HG02642 (cell line): ENCODE data around the gene SYNDIG1L.

Source experiments
- ATAC-seq: cut with Tn5 transposase; IDR thresholded peaks from one replicate; pipeline ENCODE4 v1.9.1; 2021; ENCODE audit warnings: mild to moderate bottlenecking; ENCODE audit not compliant: unreplicated experiment, poor library complexity

SYNDIG1L gene

DNA sequence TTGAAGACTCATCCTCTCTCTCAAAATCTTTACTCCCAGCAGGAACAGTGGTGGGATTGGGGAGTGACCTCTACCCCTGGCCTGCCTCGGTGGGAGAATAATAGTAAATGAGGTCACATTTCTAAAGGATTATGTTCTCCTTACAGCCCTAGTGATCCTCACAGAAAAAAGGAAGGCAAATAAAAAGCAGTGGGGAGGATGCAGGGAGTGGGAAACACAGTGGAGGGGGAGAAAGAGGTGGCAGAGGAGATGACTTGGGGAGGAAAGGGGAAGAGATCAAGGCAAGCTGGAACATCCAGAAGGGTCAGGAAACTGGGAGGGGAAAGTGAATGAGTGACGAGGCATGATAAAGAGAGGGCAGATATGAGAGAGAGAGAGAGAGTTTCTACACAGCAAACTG, 8.3 kb upstream of the SYNDIG1L start:
- ATAC-seq, result no peak

DNA sequence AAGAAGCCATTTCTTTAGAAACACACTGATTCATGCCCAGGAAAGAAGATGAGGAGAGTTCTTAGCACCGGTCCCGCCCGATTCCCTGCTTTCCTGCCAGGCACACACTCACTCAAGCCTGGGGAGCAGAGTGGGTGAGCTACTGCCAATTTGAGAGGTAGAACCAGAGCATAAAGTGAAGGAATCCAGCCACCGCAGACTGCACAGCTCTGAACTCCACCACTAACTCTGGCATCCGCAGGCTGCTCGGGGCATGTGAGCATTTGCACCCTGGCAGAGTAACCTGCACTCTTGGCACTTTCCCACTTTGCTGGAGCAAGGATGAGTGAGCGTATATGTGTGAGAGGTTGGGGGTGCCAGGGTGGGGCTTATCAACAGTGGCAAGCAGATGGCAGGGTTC, 4.0 kb upstream of the SYNDIG1L start:
- no peak for ATAC-seq

DNA sequence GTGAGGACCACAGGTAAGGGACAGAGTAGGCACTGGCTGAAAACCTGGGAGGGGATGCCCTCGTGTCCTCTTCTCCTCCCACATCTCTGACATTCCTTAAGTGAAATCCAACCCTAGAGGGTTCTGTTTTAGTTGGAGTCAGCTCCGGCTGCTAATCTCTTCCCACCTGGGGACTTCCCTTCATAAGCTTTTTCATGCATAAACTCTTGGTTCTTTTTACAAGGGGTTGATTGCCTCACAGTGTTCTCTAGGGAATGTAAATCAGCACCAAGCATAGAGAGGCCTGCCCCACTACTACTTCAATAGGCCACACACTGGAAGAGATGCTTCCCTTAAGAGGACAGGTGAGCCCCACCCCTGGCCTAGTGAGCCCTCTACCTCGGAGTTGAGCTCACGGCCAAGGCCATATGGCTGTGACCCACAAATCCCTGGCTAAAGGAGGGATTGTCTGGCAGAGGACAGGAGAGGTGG, 3.2 kb upstream of the SYNDIG1L start:
- no peak for ATAC-seq

DNA sequence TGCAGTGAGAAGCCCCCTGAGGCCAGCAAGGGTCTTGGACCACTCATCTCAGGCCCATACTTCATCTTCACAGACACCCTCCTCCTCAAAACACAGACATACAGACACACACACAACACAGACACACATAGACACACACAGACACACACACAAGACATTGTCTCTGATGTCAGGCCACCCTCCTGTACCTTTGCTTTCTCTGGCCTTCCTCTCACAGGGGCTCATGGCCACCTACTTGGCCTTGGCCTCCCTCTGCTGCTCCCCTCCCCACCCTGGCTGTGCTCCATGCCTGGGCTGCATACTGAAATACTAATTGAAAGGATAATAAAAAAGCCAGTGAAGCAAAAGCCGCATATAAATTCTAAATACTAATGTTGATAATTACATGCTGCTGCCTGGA, 1.6 kb upstream of the SYNDIG1L start:
- no peak for ATAC-seq

DNA sequence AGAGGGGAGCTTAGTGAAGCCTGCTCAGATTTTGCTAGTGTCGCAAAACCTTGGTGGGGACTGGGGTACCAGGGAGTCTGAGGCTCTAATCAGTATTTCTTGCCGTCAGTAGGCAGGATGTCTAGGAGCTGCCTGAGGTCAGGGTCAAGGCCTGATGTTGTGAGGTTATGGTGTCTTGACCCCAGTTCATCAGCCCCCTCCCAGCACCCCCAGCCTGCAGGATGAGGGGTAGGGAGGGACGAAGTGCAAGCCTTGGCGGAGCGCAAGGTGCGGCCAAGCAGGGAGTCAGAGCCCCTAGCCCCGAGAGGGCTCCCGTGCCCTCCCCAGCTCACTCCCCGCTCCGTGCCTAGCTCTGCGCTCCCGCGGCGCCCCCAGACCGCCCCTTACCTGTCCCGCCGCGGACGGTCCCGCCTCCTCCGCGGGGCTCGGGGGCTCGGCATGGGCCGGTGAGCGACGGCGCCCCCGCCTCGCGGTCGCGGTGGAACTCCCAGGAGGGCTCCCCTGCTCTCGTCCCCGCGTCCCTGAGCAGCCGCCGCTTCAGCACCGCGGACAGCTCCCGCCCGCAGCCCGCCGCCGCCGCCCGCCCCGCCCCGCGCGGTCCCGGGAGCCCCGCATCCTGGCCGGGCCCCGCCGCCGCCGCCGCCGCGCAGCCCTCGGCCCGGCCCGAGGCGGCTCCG, 347 bp downstream of the SYNDIG1L start:
- ATAC-seq, result no peak

DNA sequence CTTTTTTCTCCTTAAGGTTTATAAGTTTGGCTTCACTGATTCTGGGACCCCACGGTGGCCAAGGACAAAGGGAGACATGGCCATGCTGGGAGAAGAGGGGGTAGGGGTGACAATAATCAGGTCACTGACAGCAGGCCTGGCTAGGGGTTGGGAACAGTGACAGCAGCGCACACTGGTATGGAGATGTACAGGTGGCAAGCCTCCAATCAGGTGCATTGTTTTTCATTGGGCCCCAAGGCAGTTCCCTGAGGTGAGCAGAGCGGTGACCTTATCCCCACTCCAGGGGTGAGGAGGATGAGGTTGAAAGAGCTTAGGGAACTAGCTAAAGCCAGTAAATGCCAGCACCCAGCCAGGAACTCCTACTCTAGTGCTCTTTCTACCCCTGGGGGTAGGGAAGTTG, 1.4 kb downstream of the SYNDIG1L start:
- no peak for ATAC-seq

DNA sequence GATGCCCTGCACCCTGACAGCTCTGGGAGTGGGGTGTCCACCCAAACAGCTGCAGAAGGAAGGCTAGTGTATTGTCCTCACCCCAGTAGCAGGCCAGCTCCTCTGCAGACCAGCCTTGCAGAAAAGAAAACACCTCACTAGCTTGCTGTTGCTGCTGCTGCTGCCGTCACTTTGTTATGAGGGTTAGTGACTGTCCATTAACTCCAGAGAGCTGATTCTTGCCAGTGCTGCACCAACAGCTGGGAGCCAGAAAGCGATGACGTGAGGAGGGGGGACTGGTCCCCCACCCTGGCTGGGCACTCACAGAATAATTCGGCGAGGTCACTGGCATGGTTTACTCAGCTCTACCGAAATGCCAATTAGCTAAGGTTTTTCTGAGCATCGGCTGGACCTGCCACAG, 2.8 kb downstream of the SYNDIG1L start:
- no peak for ATAC-seq

DNA sequence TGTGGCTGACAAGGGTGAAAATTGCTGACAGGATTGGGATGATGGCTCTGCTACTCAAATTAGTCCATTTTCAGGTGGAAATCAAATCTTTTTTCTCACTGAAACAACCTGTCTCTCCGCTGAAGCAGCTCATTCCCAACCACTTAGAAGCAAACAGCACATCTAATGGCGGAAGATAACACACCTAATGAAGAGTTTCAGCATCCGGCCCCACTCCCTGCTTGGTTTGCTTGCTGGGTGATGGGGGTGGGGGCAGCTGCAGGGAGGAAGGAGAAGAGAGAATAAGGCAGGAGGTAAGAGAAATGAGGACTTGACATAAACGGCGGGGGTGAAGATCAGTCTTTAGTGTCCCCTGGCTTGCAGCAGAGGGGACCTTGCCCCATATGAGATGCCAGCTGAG, 4.0 kb downstream of the SYNDIG1L start:
- ATAC-seq, result no peak

DNA sequence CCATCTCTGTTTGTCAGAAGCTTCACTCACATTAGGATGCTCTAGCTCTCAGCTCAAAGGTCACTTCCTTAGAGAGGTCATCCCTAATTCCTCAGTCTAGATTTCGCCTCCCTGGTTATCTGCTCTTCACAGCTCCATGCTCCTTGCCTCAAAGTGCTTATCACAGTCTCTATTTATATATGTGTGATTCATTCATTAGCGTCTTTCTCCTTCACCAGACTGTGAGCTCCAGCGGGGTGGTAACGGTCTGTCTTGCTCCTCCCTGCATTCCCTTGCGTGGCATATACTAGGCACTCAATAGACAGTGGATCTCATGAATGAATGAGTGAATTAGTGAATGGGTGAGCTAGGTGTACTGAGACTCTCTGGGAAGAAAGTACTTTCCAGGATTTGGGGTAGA, 6.9 kb downstream of the SYNDIG1L start:
- no peak for ATAC-seq

DNA sequence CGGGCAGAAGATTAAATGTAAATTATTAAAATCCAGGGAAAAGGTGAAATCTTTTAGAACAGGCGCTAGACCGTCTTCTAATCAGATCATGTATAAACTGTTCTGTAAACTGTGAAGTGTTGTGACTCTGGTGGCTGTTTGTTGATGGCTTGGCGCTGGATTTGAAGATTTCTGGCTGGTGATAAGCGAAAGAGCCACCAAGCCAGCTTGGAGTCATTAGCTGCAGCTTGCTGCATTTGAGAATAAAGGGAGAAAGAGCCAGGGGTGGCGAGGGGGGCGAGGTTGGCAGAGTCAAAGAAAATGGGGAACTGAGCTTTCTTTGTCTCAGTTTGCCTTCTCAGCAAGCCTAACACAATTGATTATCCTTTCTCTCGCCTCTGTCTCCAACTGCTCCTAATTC, 8.0 kb downstream of the SYNDIG1L start:
- no peak for ATAC-seq

DNA sequence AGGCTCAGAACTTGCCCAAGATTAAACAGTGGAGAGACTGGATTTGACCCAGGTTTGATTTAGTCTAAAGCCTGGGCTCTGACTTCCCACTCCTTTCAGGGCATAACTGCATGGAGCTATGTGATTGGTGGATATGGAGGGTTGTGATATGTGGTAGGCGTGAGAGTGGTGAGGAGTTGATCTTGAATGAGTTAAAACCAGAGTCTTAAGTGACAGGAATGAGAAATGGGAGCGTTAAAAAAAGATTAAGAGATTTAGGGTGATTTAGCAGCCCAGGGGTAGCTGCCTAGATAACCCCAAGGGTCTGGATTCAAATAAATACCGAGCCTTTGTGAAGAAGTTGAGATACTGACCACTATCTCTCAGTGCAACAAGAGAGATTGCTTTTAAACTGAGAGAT, 8.4 kb downstream of the SYNDIG1L start:
- ATAC-seq, result no peak

DNA sequence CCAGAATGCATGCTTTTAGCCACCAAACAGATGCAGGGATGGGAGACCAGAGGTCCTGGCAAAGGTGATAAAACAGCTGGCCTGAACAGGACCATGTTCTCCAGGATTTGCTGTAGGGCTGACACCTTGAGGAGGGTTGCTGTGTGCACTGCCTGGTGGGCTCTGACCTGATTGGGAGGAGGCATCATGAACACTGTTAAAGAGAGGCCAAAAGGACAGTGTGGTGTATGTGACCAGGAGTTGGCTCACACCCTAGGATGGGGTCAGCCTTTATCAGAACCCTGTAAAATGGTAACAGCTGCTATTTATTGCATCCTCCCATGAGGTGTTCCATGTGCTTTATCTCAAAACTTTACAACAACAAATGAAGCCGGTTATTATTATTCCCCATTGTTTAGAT, 8.8 kb downstream of the SYNDIG1L start:
- ATAC-seq, result no peak

DNA sequence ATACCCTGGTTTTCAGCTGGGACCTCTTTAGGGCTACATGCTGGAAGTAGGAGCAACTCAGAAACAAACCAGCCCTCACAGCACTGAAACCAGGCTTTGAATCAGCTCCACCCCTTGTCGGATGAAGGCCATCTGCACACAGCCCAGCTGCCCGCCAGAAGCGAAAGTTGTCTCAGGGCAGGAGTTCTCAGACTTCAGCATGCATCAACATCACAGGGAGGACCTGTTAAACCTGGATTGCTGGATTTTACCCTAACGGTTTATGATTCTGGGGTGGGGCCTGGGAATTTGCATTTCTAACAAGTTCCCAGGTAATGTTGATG, 10.9 kb downstream of the SYNDIG1L start:
- ATAC-seq, result no peak

DNA sequence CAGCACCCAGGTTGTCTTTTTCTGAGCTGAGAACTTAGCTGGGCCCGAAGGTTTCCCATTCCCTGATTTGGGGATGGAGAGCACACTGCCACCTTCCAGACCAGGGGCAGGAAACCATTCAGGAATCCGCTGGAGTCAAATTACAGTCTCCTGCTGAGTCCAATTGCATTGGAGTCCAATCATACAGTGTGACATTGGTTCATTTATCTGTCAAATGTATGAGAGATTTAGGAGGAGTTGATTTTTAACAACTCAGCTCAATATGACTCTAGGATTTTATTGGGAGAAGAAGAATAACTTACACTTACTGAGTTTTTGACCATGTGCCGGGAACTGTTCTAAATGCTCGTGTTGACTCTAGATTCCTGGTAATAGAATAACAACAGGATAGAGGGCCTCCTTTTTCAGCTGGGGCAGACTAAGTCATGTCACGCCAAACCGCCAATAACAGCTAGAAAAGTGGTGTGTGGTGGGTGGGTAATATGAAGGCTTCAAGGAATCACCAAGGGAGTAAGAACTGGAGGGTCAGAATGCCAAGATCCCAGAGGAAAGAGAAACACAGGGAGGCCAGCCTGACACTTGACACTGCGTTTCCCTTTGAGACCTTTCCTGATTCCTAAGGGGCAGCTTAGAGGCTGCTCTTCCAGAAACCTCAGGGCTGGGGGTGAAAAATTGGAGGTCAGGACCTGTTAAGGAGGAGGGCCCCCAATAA, 11.5 kb downstream of the SYNDIG1L start:
- ATAC-seq, result no peak

DNA sequence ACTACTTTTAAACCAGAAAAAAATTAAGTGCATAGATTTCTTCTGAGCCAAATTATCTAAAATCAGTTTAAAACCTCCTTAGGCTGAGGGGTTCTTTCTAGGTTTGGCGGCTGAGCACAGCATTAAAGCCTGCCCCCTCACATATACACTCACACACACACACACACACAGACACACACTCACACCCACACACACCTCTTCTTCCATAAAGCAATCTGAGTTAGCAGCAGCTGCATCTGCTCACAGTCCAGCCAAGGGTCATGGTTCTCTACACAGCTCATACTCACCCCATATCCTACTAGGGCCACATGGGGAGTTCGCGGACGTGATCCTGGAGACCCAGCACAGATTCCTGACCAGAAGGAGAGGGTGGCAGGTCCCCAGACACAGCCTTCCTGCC, 12.4 kb downstream of the SYNDIG1L start:
- no peak for ATAC-seq

DNA sequence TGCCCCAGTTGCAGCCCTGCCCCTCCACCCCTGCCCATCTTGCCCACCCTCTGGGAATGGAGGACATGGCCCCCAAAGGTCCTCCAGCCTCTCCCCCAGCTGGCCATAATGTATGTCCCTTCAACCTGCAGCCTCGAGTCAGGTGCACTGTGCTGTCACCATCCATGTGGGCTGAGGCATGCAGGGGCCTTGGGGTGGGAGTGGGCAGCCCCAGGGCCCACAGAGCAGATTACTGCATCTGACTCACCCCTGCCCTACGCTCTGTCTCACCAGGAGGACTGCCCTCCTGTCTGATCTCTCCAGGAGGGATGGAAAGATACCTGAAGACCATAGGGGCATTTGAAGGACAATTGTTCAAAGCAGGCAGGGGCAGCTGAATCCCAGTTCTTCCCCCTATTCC, 13.3 kb downstream of the SYNDIG1L start:
- ATAC-seq, result no peak

DNA sequence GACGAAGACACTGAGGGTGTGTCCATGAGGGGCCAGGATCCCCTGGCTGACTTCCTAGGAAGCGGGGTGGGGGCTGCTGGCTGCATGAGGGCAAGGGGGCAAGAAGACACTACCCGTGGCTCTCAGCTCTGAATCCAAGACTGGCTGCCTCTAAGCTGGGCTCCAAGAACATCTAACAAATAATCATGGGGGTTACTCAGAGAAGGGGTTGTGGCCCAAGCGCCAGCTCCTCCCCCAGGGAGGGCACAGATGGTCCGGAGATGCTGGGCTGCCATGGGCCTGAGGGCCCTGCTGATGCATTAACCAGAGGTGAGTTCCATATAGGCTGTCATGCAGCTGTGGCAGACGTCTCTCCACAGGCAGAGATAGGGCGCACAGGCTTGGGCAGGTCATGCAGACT, 14.3 kb downstream of the SYNDIG1L start:
- ATAC-seq, result no peak

DNA sequence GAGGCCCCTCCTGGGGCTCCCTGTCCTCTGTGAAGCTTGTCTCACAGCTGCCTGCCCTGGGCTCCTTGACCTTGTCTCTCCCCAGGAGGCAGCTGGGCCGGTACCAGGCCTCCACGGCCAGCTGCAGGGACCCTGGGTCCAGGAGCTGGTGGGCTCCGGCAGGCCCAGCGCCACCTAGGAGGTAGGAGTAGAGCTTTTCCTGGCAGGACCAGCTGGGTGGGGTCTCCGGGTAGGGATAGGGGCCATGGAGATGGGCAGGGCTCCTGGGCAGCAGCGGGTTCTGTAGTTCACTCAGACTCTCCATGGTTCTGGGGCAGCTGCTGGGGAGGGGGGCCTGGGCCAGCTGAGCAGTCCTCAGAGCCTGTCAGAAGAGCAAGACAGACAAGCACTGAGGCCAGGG, 16.6 kb downstream of the SYNDIG1L start:
- ATAC-seq, result no peak

DNA sequence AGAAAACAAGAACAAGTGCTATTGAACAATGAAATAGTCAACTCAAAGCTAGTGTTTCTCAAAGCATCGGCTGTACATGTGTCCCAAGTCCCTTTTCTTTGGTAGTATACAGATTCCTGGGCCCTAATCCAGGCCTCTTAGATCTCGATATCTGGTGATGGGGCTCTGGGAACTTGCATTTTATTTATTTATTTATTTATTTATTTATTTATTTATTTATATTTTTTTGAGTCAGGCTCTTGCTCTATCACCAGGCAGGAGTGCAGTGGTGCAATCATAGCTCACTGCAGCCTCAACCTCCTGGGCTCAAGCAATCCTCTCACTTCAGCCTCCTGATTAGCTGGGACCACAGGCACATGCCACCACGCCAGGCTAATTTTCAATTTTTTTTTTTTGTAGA, 17.1 kb downstream of the SYNDIG1L start:
- no peak for ATAC-seq

DNA sequence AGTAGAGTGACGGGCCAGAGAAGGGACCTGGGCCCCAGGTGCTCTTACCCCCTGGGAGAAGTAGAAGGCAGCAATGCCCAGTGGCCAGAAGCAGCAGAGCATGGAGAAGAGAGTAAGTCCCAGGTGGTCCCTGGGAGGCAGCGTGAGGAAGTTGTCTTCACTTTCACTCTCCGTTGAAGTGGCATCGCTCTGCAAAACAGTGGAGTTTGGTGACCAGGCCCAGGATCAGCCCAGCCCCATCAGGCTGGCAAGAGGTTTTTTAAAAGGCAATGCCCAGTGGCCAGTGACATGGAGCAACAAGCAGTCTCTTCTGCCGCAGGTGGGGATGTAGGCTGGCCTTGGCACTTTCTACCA, 18.2 kb downstream of the SYNDIG1L start:
- no peak for ATAC-seq

DNA sequence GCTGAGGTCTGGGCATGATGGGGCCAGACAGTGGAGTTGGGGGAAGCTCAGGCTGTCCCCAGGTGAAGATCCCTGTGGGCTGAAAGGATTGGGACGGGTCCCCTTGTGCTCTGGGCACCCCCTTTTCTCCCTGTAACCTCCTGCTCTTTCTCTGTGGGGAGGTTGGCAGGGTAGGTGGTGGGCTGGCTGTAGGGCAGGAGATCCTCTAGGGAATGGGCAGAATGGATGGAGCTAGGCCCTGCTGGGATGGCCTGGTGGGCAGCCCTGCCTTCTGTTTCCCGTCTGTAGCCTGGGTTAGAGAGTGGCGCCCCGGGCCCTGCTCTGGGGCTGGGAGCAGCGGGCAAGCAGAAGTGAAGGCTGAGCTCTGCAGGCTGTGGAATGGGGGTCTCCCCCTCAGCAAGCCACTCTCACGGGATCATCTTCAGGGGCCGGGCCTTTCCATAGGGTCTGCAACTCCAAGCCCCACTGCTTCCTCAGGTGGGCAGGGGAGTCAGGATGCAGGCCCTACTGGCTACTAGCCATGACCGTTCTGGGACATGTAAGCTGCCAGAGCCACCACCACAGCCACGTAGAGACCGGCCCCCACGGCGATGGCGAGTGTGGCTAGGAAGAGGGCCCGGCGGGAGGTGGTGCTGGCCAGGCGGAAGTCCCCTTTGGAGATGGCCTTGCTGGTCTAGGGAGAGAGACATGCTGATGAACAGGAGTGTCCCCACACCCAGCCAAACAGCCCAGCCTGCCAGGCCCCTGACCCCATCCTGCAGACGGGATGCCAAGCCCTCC, 18.8 kb downstream of the SYNDIG1L start:
- no peak for ATAC-seq

DNA sequence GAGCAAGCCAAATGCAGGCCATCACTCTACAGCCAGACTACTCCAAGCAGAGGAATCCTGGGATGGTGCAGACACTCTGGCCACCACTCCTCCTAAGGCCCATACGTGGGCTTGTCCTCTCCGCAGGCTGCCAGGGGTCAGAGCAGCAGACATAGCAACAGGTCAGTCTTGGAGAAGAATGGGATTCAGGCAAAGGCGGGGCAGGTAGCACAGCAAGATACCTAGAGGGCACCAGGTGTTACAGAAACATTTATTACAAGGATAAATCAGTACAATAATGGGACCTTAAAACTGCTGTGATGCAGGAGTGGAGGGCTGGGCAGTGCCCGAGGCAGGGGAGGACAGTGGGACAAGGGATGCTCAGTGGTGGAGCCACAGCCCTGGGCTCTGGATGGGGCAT, 20.3 kb downstream of the SYNDIG1L start:
- no peak for ATAC-seq
